Daoy (cell line): ENCODE data around the gene ECHS1. TPM values are rescaled to one million over a fixed set of nuclear protein-coding genes. Genes with fewer than 3 reads are reported as not detected.

ENCODE experiments used
- DNase-seq: peaks from one replicate; pipeline ENCODE4 v3.0.0-alpha.2; 2015; ENCODE audit warnings: low read depth
- total RNA-seq: library from RNA; depleted of rRNA; stranded (reverse); fragments of >200 nt; shearing (Covaris generic); gene quantifications from 2 replicates; pipeline ENCODE4 v1.2.3, GENCODE V29; 2014

Gene ECHS1
- total RNA-seq, 1 experiment from 2014 or later, result 79.0 TPM

GRCh38 chr10:133341983-133342382, 31.2 kb downstream of the ECHS1 start:
- no peak for DNase-seq

- DNase-seq, result no peak
These were observed 33.3 kb downstream of the ECHS1 start for GRCh38 chr10:133339708-133340380.

- no peak for DNase-seq
These were observed 34.8 kb downstream of the ECHS1 start for GRCh38 chr10:133338080-133339071.

- no peak for DNase-seq
These were observed 35.8 kb downstream of the ECHS1 start for GRCh38 chr10:133337370-133337725.

- no peak for DNase-seq
These were observed 36.4 kb downstream of the ECHS1 start, which contains the start of gene CALY for GRCh38 chr10:133336577-133337369. Gene CALY (minus strand): TSS chr10:133336896. CDS start chr10:133328989, 7,907 bp downstream.

- no peak for DNase-seq
These were observed 37.0 kb downstream of the ECHS1 start for GRCh38 chr10:133336118-133336576.

- peak; percentile 45 for DNase-seq
These were observed 37.7 kb downstream of the ECHS1 start for GRCh38 chr10:133335246-133336117.

- peak; percentile 30 for DNase-seq
These were observed 38.5 kb downstream of the ECHS1 start for GRCh38 chr10:133334503-133335245.

- DNase-seq, result no peak
These were observed 40.0 kb downstream of the ECHS1 start for GRCh38 chr10:133332936-133333699.

- DNase-seq, result peak; percentile 80
These were observed 43.5 kb downstream of the ECHS1 start for GRCh38 chr10:133329491-133330202.

GRCh38 chr10:133328358-133329343, 44.5 kb downstream of the ECHS1 start:
- DNase-seq, result no peak

GRCh38 chr10:133327651-133328357, 45.4 kb downstream of the ECHS1 start:
- no peak for DNase-seq

GRCh38 chr10:133326745-133327650, 46.2 kb downstream of the ECHS1 start:
- DNase-seq, result no peak

GRCh38 chr10:133326223-133326551, 47.0 kb downstream of the ECHS1 start:
- DNase-seq, result no peak

- DNase-seq, result no peak
These were observed 47.5 kb downstream of the ECHS1 start for GRCh38 chr10:133325440-133326222.
